Mucosa of rectum (tissue), 2 donors: Measurements from ENCODE around the gene GLP1R.

Experiments used
- H3K27ac ChIP-seq, 2 donors: one replicate each; pipeline ENCODE4 v1.7.0; 2013; ENCODE audit warnings: inconsistent platforms in 2 of 2, low read depth in 2 of 2, low read length in 2 of 2
- H3K27me3 ChIP-seq, 2 donors: one replicate each; pipeline ENCODE4 v1.7.0; 2013; ENCODE audit warnings: low read length in 2 of 2; ENCODE audit not compliant: control insufficient read depth in 2 of 2, insufficient read depth in 2 of 2
- H3K36me3 ChIP-seq, 2 donors: one replicate each; pipeline ENCODE4 v1.7.0; 2013; ENCODE audit warnings: low read length in 2 of 2; ENCODE audit not compliant: control insufficient read depth in 2 of 2, insufficient read depth in 2 of 2
- H3K4me1 ChIP-seq, 2 donors: one replicate each; pipeline ENCODE4 v1.7.0; 2013; ENCODE audit warnings: low read length in 2 of 2, mild to moderate bottlenecking in 1 of 2; ENCODE audit not compliant: control insufficient read depth in 2 of 2, insufficient read depth in 2 of 2
- H3K4me3 ChIP-seq, 2 donors: one replicate each; pipeline ENCODE4 v1.7.0; 2013; ENCODE audit warnings: low read length in 2 of 2
- H3K9ac ChIP-seq, 2 donors: one replicate each; pipeline ENCODE4 v1.7.0; 2013; ENCODE audit warnings: low read length in 2 of 2, low read depth in 1 of 2, mild to moderate bottlenecking in 1 of 2
- H3K9me3 ChIP-seq, 2 donors: one replicate each; pipeline ENCODE4 v1.7.0; 2013; ENCODE audit warnings: low read length in 2 of 2; ENCODE audit not compliant: control insufficient read depth in 2 of 2
- donor health status: healthy.
- donor health status: Normal muscosa, but diverticular disease.

GLP1R gene

DNA sequence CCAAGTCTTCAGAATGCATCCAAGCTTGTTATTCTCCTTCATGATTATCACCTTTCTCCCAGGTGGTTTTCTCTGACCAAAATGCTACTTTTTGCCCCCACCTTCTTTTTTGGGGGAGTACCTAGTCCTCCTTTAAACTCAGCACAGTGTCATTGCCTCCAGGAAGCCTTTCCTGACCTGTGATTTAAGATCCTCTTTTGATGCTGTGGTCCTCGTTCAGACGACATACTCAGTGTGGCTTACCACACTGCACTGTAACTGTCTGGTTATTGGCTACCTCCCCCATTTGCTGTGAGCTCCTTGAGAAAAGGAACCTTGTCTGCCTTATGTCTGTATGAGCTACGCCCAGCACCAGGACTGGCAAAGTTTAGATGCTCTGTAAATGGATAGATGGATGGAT, 51.8 kb downstream of the GLP1R start:
- no peaks in the 10 kb centered on the region for H3K9me3 ChIP-seq
- H3K4me3 ChIP-seq: no peak overlapping the region
- peaks cover 3 to 9% of the 10 kb centered on the region in 2 donors for H3K36me3 ChIP-seq
- no peaks in the 10 kb centered on the region for H3K4me1 ChIP-seq
- no peak overlapping the region for H3K9ac ChIP-seq
- H3K27me3 ChIP-seq: no peaks in the 10 kb centered on the region
- H3K27ac ChIP-seq: no peak overlapping the region

DNA sequence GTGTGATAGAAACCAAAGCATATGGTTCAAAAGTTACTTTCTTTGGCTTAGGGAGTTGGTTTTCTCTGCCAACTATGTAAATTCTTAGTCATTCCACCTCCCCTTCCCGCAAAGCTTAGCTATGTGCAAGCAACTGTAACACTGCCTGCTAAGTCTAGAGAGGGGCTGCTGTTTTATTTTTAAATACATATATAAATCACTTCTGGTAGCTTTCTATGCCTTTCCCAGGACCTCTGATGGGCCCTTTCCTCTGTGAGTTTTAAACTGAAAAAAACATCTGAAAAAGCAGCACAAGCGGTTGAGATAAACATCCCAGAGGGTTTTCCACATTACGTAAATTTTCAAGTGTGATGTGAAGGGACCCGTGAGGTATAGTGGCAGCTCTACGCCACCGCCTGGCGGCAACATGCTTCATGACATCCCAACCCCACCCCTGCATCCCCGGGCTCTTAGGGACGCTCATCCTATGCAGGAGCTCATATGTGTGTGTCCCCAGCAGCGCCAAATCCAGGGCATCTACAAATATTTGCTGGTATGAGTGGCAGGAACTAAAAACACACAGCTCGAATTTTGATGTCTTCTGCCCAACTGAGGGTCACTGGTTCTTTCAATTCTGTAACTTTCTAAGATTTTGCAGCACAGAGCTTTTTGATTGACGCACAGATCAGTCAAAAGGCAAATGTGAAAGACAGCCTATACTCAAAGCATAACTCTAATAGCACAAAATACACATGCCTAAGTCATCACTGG, 53.7 kb downstream of the GLP1R start:
- Histone ChIP-seq H3K4me1 (no peaks in the 10 kb centered on the region), H3K9ac (no peak overlapping the region), H3K36me3 (peaks cover 3 to 12% of the 10 kb centered on the region in 2 donors), H3K27ac (no peak overlapping the region), H3K9me3 (no peaks in the 10 kb centered on the region), H3K27me3 (no peaks in the 10 kb centered on the region), H3K4me3 (no peak overlapping the region)

DNA sequence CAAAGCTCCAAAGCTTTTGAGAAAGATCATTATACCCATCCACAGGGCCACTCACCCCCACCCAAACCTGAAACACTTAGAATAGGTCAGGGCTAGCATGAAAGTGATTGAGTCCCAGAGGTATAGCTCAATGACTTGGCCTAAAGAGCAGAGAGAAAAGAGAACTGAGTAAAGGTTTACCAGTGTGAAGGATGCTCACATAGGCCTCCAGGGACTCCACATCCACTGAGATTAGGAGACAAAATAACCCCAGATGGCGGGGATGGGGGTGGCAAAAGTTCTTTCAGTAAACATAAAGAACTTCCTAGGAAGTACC, 54.2 kb downstream of the GLP1R start:
- Histone ChIP-seq H3K36me3 (peaks cover 3 to 12% of the 10 kb centered on the region in 2 donors), H3K4me1 (no peaks in the 10 kb centered on the region), H3K27me3 (no peaks in the 10 kb centered on the region), H3K4me3 (no peak overlapping the region), H3K27ac (no peak overlapping the region), H3K9ac (no peak overlapping the region), H3K9me3 (no peaks in the 10 kb centered on the region)

DNA sequence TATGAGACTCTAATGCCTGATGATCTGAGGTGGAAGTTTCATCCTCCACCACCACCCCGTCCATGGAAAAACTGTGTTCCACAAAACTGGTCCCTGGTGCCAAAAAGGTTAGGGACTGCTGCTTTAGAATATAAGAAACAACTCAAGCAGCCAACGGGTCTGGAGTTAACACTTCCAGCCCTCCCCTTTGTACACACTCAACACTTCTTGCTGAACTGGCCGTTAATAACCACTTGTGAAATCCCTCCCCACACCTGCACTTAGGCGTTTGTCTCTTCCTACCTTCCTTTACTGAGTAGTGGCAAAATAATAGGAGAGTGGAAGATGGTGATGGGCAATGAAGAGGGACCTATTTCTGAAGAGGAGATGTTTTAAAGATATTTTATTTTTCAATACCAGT, 55.9 kb downstream of the GLP1R start:
- peaks cover 3 to 12% of the 10 kb centered on the region in 2 donors for H3K36me3 ChIP-seq
- no peak overlapping the region for H3K27ac ChIP-seq
- H3K9me3 ChIP-seq: no peaks in the 10 kb centered on the region
- H3K4me1 ChIP-seq: no peaks in the 10 kb centered on the region
- no peaks in the 10 kb centered on the region for H3K27me3 ChIP-seq
- H3K9ac ChIP-seq: no peak overlapping the region
- H3K4me3 ChIP-seq: no peak overlapping the region

DNA sequence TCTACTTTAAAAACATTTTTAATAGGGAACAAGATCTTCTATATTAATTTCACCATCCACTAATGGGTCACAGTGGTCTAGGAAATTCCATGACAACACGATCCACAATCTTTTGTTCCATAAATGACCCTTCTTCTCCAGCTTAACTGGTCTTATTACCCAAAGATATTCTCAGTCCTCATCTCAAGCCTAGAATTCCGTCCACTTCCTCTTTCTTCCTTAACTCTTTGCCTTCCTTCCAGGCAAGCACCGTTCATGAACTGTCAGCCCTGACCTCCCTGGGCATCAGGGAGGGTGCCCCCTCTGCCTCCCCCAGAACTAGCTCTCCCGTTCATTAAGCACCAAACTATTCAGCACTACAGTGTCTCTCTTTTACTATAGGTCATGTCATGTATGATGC, 58.5 kb downstream of the GLP1R start:
- H3K27me3 ChIP-seq: no peaks in the 10 kb centered on the region
- no peak overlapping the region for H3K9ac ChIP-seq
- H3K36me3 ChIP-seq: peaks cover 9 to 16% of the 10 kb centered on the region in 2 donors
- no peaks in the 10 kb centered on the region for H3K4me1 ChIP-seq
- H3K4me3 ChIP-seq: no peak overlapping the region
- no peak overlapping the region for H3K27ac ChIP-seq
- no peaks in the 10 kb centered on the region for H3K9me3 ChIP-seq

DNA sequence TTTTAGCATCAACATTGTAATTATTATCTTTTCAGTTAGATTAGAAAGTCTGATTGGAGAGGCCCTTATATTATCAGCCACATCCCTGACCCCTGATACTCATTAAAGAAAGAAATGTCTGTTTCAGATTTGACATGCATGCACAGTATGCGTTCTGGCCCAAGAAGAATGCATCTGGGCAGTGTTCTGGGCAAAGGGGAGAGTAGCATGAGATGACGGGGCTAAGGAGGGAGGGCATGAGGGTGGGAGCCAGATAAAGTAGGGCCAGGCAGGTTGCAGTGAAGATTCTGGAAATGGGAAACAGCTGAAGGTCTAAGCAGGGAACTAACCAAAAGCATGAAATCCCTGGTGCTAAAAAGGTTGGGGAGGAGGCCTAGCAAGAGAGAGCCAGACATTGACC, 59.1 kb downstream of the GLP1R start:
- no peak overlapping the region for H3K27ac ChIP-seq
- peaks cover 9 to 16% of the 10 kb centered on the region in 2 donors for H3K36me3 ChIP-seq

DNA sequence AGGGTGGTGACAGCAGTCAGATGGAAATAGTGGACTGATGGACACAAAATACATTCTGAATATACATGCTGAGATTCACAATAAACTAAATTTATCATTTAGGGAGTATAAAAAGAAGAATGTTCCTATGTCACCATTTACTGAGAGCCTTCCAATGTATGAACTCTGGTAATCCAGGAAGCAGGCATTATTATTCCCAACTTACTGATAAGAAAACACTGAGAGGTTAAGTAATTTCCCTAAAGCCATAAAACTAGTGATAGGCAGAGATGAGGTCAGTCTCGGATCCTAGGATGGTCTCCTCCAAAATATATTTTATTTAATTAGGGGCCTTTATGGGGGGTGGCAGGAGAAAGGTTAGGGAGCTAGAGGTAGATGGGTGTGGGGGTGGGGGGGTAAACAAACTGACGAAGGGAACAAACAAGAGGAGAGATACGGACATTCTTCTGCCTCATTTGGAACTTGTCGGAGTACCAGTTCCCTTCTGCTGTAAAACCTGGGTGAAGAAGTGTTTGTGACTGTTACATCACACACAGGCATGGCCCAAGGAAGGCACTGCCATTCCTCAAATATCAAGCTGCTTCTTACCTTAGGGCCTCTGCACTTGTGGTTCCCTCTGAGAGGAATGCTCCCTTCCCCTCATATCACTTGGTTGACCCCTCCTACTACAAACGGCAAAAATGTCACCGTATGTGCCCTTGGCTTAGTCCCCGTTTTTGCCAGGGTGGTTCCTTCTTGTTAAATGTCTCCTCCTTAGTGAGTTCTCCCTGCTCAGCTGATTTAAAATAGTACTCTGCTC, 59.7 kb downstream of the GLP1R start:
- H3K27ac ChIP-seq: no peak overlapping the region
- H3K9me3 ChIP-seq: no peaks in the 10 kb centered on the region
- no peak overlapping the region for H3K9ac ChIP-seq
- H3K4me1 ChIP-seq: no peaks in the 10 kb centered on the region
- H3K27me3 ChIP-seq: no peaks in the 10 kb centered on the region
- H3K4me3 ChIP-seq: no peak overlapping the region
- peaks cover 9 to 16% of the 10 kb centered on the region in 2 donors for H3K36me3 ChIP-seq

More for the DNA sequence above, 59.1 kb downstream of the GLP1R start:
- no peaks in the 10 kb centered on the region for H3K27me3 ChIP-seq
- H3K9me3 ChIP-seq: no peaks in the 10 kb centered on the region
- H3K9ac ChIP-seq: no peak overlapping the region
- H3K4me1 ChIP-seq: no peaks in the 10 kb centered on the region
- H3K4me3 ChIP-seq: no peak overlapping the region

DNA sequence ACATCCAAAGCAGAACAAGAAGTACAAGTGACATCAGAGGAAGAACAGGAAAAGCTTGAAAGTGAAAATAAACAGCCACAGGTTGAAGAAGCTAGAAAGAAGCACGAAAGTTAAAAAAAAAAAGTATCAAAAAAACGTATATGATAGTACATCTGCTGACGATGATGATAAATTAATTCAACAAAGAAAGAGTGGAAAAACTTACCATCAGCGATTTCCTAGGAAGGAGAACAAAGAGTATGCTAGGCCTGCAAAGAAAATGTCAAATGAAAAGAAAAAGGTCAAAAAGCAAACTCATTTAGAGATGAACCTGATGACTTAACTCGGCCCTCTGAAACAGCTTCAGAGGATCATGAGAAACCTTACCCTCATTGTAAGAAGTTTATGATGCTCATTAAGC, 62.7 kb downstream of the GLP1R start:
- no peak overlapping the region for H3K27ac ChIP-seq
- peaks cover 4 to 6% of the 10 kb centered on the region in 2 donors for H3K36me3 ChIP-seq
- H3K27me3 ChIP-seq: no peaks in the 10 kb centered on the region
- H3K9me3 ChIP-seq: no peaks in the 10 kb centered on the region
- H3K4me3 ChIP-seq: no peak overlapping the region
- peaks cover 0 to 7% of the 10 kb centered on the region in 2 donors for H3K4me1 ChIP-seq
- H3K9ac ChIP-seq: no peak overlapping the region

DNA sequence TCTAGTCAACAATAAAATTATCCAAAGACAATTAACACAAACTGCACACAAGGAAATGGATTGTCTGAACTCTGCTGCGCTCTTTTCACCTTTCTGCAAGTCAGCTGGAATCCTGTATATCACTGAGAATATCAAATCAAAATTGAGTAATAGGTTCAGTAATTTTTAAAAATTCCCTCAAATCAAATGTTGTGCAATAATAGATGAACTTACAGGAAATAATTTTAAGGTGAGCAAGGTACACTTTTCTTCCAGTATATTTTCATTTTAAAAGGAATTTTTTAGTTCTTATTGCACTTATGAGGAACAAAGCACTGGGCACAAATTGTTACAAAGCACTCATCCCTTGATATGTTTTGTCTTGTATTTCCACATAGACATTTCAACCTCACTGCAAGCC, 65.2 kb downstream of the GLP1R start:
- H3K36me3 ChIP-seq: peaks cover 4 to 6% of the 10 kb centered on the region in 2 donors
- no peaks in the 10 kb centered on the region for H3K9me3 ChIP-seq
- no peak overlapping the region for H3K27ac ChIP-seq
- H3K4me3 ChIP-seq: peak overlapping the region in 1 of 2 donors; percentile 87
- no peaks in the 10 kb centered on the region for H3K27me3 ChIP-seq
- H3K9ac ChIP-seq: no peak overlapping the region
- H3K4me1 ChIP-seq: peaks cover 0 to 7% of the 10 kb centered on the region in 2 donors

DNA sequence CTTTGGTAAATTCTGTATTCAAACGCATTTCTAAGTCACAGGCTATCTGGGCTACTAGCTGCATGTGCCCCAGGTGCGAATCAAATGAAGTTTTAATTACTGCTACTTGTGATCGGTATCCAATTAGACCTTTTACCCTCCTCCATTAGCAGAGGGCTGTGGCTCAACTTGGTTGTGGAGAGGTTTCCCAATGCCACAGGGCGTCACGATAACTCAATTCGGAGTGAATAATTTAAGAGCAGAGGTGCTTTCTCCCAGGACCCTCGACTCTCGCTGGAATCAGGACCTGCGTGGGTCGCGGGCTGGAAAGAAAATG, 65.8 kb downstream of the GLP1R start:
- Histone ChIP-seq H3K27ac (peak overlapping the region; percentile 94 to 95), H3K36me3 (peaks cover 4 to 6% of the 10 kb centered on the region in 2 donors), H3K4me3 (peak overlapping the region; percentile 83 to 87), H3K9ac (peak overlapping the region; percentile 79 to 80), H3K9me3 (no peaks in the 10 kb centered on the region), H3K4me1 (peaks cover 0 to 7% of the 10 kb centered on the region in 2 donors), H3K27me3 (no peaks in the 10 kb centered on the region)
